HL-60/S4 treated with retinoic acid at 250 ng/mL for 4 days and 3 days (cell line): ENCODE data around the gene SOBP.

ENCODE experiments used
- in situ Hi-C: fragments of 300-500 bp; cut with MboI; formaldehyde crosslinking; loops from 2 replicates; pipeline ENCODE4 v1.7.0; 2022; ENCODE audit warnings: low sequenced_read_pairs

The SOBP gene

GRCh38 chr6:107612762-107613415 lies 123.0 kb downstream of the SOBP start:
- in situ Hi-C loops, result no loop called here

GRCh38 chr6:107613651-107614379 lies 123.9 kb downstream of the SOBP start:
- in situ Hi-C loops, result no loop called here

- in situ Hi-C loops, result no loop called here
Observed at GRCh38 chr6:107614828-107615227, 124.9 kb downstream of the SOBP start.

GRCh38 chr6:107616775-107617174 lies 126.9 kb downstream of the SOBP start:
- in situ Hi-C loops, result no loop called here

GRCh38 chr6:107617341-107617932 lies 127.5 kb downstream of the SOBP start:
- in situ Hi-C loops, result no loop called here

- in situ Hi-C loops, result no loop called here
Observed at GRCh38 chr6:107618672-107619071, 128.8 kb downstream of the SOBP start.

GRCh38 chr6:107620732-107621131 lies 130.8 kb downstream of the SOBP start:
- in situ Hi-C loops, result no loop called here

- in situ Hi-C loops, result no loop called here
Observed at GRCh38 chr6:107621229-107621937, 131.5 kb downstream of the SOBP start.

GRCh38 chr6:107622269-107622668 lies 132.4 kb downstream of the SOBP start:
- in situ Hi-C loops, result no loop called here

- in situ Hi-C loops, result no loop called here
Observed at GRCh38 chr6:107624050-107624449, 134.1 kb downstream of the SOBP start.

- in situ Hi-C loops, result no loop called here
Observed at GRCh38 chr6:107624541-107624940, 134.6 kb downstream of the SOBP start.

- in situ Hi-C loops, result no loop called here
Observed at GRCh38 chr6:107625264-107625663, 135.3 kb downstream of the SOBP start.

- in situ Hi-C loops, result no loop called here
Observed at GRCh38 chr6:107626645-107627044, 136.7 kb downstream of the SOBP start.

- in situ Hi-C loops, result no loop called here
Observed at GRCh38 chr6:107627969-107628368, 138.1 kb downstream of the SOBP start.

- in situ Hi-C loops, result no loop called here
Observed at GRCh38 chr6:107628878-107629277, 139.0 kb downstream of the SOBP start.

- in situ Hi-C loops, result no loop called here
Observed at GRCh38 chr6:107629548-107630129, 139.7 kb downstream of the SOBP start.

GRCh38 chr6:107630348-107630977 lies 140.5 kb downstream of the SOBP start:
- in situ Hi-C loops, result no loop called here

GRCh38 chr6:107632381-107633136 lies 142.6 kb downstream of the SOBP start:
- in situ Hi-C loops, result no loop called here

GRCh38 chr6:107633680-107634323 lies 143.9 kb downstream of the SOBP start:
- in situ Hi-C loops, result no loop called here
